DOHH2 (cell line): ENCODE results near the gene ADPGK.

Experiments
- H3F3A ChIP-seq: fragments of 200-600 bp; sonication (generic), shearing (Covaris generic); 2 replicates; pipeline ENCODE4 v1.6.0; 2016; ENCODE audit warnings: antibody characterized with exemption, mild to moderate bottlenecking; ENCODE audit not compliant: control insufficient read depth, insufficient read depth
- H3K27ac ChIP-seq: fragments of 200-600 bp; sonication (generic); 2 replicates; pipeline ENCODE4 v1.5.1; 2014; ENCODE audit warnings: low read depth, mild to moderate bottlenecking, low read length, moderate library complexity
- H3K27me3 ChIP-seq: fragments of 200-600 bp; sonication (generic); 2 replicates; pipeline ENCODE4 v1.6.1; 2014; ENCODE audit warnings: mild to moderate bottlenecking, low read length, mixed read lengths; ENCODE audit not compliant: control insufficient read depth
- H3K36me3 ChIP-seq: fragments of 200-600 bp; sonication (generic); 2 replicates; pipeline ENCODE4 v1.6.1; 2014; ENCODE audit warnings: mild to moderate bottlenecking, low read length, moderate library complexity, mixed read lengths; ENCODE audit not compliant: control insufficient read depth
- H3K4me1 ChIP-seq: fragments of 200-600 bp; sonication (generic); 2 replicates; pipeline ENCODE4 v1.6.1; 2014; ENCODE audit warnings: mild to moderate bottlenecking, low read length, mixed read lengths; ENCODE audit not compliant: control insufficient read depth
- H3K4me2 ChIP-seq: fragments of 200-600 bp; sonication (generic); 2 replicates; pipeline ENCODE4 v1.6.0; 2014; ENCODE audit warnings: mild to moderate bottlenecking, low read length, moderate library complexity
- H3K4me3 ChIP-seq: fragments of 200-600 bp; sonication (generic); 2 replicates; pipeline ENCODE4 v1.5.1; 2014; ENCODE audit warnings: mild to moderate bottlenecking, low read length, mixed read lengths
- H3K79me2 ChIP-seq: fragments of 200-600 bp; sonication (generic); 2 replicates; pipeline ENCODE4 v1.6.1; 2014; ENCODE audit warnings: mild to moderate bottlenecking, low read length, mixed read lengths; ENCODE audit not compliant: control insufficient read depth
- H3K9me2 ChIP-seq: fragments of 200-600 bp; sonication (generic); replicated peaks from 2 replicates; pipeline ENCODE4 v1.6.1; 2014; ENCODE audit warnings: mild to moderate bottlenecking, low read length, mixed read lengths; ENCODE audit not compliant: control insufficient read depth
- H3K9me3 ChIP-seq: fragments of 200-600 bp; sonication (generic); 2 replicates; pipeline ENCODE4 v1.6.1; 2014; ENCODE audit warnings: antibody characterized with exemption, low read length, mixed read lengths; ENCODE audit not compliant: control insufficient read depth, insufficient read depth
- H4K20me1 ChIP-seq: fragments of 200-600 bp; sonication (generic); 2 replicates; pipeline ENCODE4 v1.6.0; 2014; ENCODE audit warnings: low read depth, mild to moderate bottlenecking, antibody characterized with exemption, low read length, moderate library complexity; ENCODE audit not compliant: control insufficient read depth, insufficient read depth
- EZH2phosphoT487 ChIP-seq: fragments of 200-600 bp; sonication (generic); IDR thresholded peaks from 2 replicates; pipeline ENCODE4 v1.6.1; 2017; ENCODE audit warnings: borderline replicate concordance, mild to moderate bottlenecking, antibody characterized with exemption, low read length, moderate library complexity, mixed read lengths
- TF ChIP-seq, protein P1 (sequence below): fragments of 200-600 bp; sonication (generic); IDR thresholded peaks from one replicate; pipeline ENCODE4 v1.5.1; 2014; ENCODE audit warnings: antibody characterized with exemption, mild to moderate bottlenecking, low read depth, low read length; ENCODE audit not compliant: poor library complexity, severe bottlenecking

The ADPGK gene

DNA sequence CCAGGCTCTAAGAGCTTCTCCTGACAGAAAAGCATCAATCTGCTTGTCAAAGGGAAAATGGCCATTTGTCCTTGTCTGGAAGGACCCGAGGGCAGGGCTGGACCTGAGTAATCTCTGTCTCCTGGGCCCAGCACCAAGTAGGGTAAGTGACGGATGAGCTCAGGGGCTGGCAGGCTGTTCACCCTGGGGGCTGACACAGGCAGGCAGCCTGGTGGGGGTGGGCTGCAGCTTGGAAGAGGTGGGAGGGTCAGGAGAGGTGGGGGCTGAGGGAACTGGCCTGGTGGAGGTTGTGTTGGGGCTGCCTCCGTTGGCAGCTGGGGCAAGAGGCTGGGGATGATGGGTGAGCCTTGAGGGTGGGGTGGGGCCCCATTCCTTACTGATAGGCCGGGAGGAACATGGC lies 42.3 kb upstream of the ADPGK start:
- peaks cover 13% of the 10 kb centered on the region for H3K27me3 ChIP-seq
- no peak overlapping the region for H3K4me2 ChIP-seq
- H3K4me3 ChIP-seq = no peak overlapping the region
- no peaks in the 10 kb centered on the region for H3K79me2 ChIP-seq
- TF ChIP-seq, protein P1, sequence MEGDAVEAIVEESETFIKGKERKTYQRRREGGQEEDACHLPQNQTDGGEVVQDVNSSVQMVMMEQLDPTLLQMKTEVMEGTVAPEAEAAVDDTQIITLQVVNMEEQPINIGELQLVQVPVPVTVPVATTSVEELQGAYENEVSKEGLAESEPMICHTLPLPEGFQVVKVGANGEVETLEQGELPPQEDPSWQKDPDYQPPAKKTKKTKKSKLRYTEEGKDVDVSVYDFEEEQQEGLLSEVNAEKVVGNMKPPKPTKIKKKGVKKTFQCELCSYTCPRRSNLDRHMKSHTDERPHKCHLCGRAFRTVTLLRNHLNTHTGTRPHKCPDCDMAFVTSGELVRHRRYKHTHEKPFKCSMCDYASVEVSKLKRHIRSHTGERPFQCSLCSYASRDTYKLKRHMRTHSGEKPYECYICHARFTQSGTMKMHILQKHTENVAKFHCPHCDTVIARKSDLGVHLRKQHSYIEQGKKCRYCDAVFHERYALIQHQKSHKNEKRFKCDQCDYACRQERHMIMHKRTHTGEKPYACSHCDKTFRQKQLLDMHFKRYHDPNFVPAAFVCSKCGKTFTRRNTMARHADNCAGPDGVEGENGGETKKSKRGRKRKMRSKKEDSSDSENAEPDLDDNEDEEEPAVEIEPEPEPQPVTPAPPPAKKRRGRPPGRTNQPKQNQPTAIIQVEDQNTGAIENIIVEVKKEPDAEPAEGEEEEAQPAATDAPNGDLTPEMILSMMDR = no peak
- TF ChIP-seq EZH2phosphoT487 = no peak
- H3K9me3 ChIP-seq = no peaks in the 10 kb centered on the region
- no peaks in the 10 kb centered on the region for H3F3A ChIP-seq
- no peaks in the 10 kb centered on the region for H3K9me2 ChIP-seq
- H4K20me1 ChIP-seq = no peaks in the 10 kb centered on the region
- H3K4me1 ChIP-seq = no peaks in the 10 kb centered on the region
- no peaks in the 10 kb centered on the region for H3K36me3 ChIP-seq
- H3K27ac ChIP-seq = no peak overlapping the region

DNA sequence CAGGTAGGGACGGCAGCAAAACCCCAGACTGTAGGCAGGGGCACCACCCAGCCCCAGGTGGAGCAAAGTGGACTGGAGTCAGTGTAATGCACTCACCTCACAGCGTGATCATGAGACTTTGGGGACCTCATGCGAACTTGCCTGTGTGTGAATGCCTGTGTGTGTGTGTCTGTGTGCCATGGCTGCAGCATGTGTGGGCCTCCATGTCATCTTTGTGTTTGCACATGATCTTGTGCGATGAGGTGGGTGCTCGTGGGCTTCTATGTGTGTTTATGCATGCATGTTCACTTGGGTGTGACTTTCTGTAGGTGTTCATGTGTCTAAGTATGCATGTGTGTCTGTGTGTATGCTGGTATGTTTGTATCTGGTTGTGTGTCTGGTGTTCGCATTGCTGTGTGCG lies 41.2 kb upstream of the ADPGK start:
- TF ChIP-seq, protein P1 = no peak

DNA sequence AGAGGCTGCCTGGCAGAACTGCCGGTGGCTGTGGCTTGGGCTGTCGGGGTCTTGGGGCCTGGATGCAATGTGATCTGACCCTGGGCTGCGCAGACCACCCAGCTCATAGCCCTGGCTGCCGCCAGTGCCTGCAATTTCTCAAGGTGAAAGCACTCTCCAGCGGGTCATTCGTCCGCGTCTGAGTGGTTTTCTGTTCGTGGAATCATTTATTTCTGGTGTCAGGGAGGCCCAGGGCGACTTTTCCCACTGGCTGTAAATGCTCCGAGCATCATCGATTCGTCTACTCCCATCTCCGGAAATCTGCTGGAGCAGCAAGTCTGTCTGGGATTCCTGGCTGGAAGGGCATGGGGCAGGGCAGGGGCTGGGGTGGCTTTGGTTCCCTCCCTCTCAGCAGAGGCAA lies 40.6 kb upstream of the ADPGK start:
- H3K4me3 ChIP-seq = no peak overlapping the region
- H3K4me1 ChIP-seq = no peaks in the 10 kb centered on the region
- no peaks in the 10 kb centered on the region for H3K36me3 ChIP-seq
- peaks cover 7% of the 10 kb centered on the region; the same call in 1 of the 2 replicates for H3K27me3 ChIP-seq
- H3K9me2 ChIP-seq = no peaks in the 10 kb centered on the region
- no peaks in the 10 kb centered on the region for H3K9me3 ChIP-seq
- H4K20me1 ChIP-seq = no peaks in the 10 kb centered on the region
- no peak overlapping the region for H3K27ac ChIP-seq
- TF ChIP-seq EZH2phosphoT487 = no peak
- TF ChIP-seq, protein P1 = no peak
- no peak overlapping the region for H3K4me2 ChIP-seq
- H3K79me2 ChIP-seq = no peaks in the 10 kb centered on the region
- no peaks in the 10 kb centered on the region for H3F3A ChIP-seq

More for the DNA sequence above, 41.2 kb upstream of the ADPGK start:
- H3K9me3 ChIP-seq = no peaks in the 10 kb centered on the region
- no peaks in the 10 kb centered on the region for H4K20me1 ChIP-seq
- no peak overlapping the region for H3K27ac ChIP-seq
- H3K4me2 ChIP-seq = no peak overlapping the region
- no peaks in the 10 kb centered on the region for H3K36me3 ChIP-seq
- H3K9me2 ChIP-seq = no peaks in the 10 kb centered on the region
- H3K79me2 ChIP-seq = no peaks in the 10 kb centered on the region
- no peak overlapping the region for H3K4me3 ChIP-seq
- no peaks in the 10 kb centered on the region for H3K4me1 ChIP-seq
- H3F3A ChIP-seq = no peaks in the 10 kb centered on the region
- peaks cover 8% of the 10 kb centered on the region for H3K27me3 ChIP-seq

DNA sequence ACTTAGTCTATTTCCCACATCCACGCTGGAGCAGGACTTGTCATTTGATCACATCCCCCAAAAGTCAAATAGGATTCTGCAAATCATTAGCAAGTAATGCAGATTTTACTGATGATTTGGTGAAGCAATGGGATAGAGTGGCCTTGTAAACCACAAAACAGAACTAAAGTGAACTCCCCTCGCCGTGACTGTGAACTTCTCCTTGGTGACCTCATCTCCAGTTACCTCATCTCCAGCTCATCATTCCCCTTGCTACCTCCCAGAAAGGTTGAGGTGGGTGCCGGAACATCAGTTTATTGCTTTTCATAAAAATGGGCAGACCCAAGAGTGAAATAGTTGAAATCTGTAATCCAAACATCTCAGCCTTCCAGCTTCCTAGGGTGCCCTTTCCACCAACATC lies 36.7 kb upstream of the ADPGK start:
- Histone ChIP-seq H4K20me1 (no peaks in the 10 kb centered on the region), H3F3A (no peaks in the 10 kb centered on the region), H3K36me3 (no peaks in the 10 kb centered on the region), H3K9me3 (no peaks in the 10 kb centered on the region), H3K27me3 (peaks cover 4% of the 10 kb centered on the region; the same call in 1 of the 2 replicates), H3K79me2 (no peaks in the 10 kb centered on the region), H3K4me2 (no peak overlapping the region), H3K4me1 (no peaks in the 10 kb centered on the region), H3K27ac (no peak overlapping the region), H3K4me3 (no peak overlapping the region), H3K9me2 (no peaks in the 10 kb centered on the region)
- TF ChIP-seq EZH2phosphoT487 = no peak
- TF ChIP-seq, protein P1 = no peak
